Measurements from ENCODE around the gene CAMTA1.

- no peak for TF ChIP-seq CTCF (IDR thresholded peaks at IDR 0.05; ENCODE audit: low read length)
- TF ChIP-seq EZH2 (optimal IDR thresholded peaks at IDR 0.05; ENCODE audit: low read depth, low read length): no peak
These were observed 783.8 kb downstream of the CAMTA1 start for GRCh38 chr1:7568901-7569524.
